ENCODE results near the gene KRT12.

Gene KRT12

DNA sequence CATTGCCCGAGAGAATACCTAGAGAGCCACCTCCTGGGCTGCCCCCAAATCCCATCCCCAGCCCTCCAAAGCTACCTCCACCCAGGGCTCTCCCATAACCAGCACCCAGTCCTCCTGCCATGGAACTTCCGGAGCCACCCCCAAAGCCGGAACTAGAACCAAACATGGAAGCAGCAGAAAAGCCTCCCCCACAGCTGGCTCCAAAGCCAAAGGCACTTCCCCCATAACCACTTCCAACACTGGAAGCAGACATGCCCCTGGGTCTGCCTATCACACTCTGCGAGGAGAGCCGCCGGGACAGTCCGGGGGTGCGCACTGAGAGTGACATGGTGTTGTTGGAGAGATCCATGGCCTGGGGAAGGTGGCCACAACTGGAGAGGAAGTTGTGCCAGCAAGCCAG lies at the start of gene KRT12:
Gene KRT12, minus strand, starts transcription at position 386 of the 400 bp plus-strand sequence. Its CDS starts 37 bp downstream, at position 349.
- H3K4me3 ChIP-seq (ENCODE audit: low read length): no peak within 1 kb of the TSS
- peaks cover 6% of the 10 kb centered on the region for H3K4me1 ChIP-seq (ENCODE audit: control insufficient read depth, insufficient read depth, low read length)
- H3K36me3 ChIP-seq (ENCODE audit: control insufficient read depth, insufficient read depth, low read length): no peaks in the 10 kb centered on the region
- H3K9ac ChIP-seq (ENCODE audit: low read length): no peak within 1 kb of the TSS
- no peaks in the 10 kb centered on the region for H3K9me3 ChIP-seq (ENCODE audit: control insufficient read depth, low read length)
- H3K27me3 ChIP-seq (ENCODE audit: control insufficient read depth, insufficient read depth, low read length): no peaks in the 10 kb centered on the region

- no peaks in the 10 kb centered on the region for H3K4me1 ChIP-seq (ENCODE audit: control insufficient read depth, insufficient read depth, low read length)
- H3K9ac ChIP-seq (ENCODE audit: low read length): no peak overlapping the region
- H3K36me3 ChIP-seq (ENCODE audit: control insufficient read depth, insufficient read depth, low read length): no peaks in the 10 kb centered on the region
- no peaks in the 10 kb centered on the region for H3K9me3 ChIP-seq (ENCODE audit: control insufficient read depth, low read length)
- no peak overlapping the region for H3K4me3 ChIP-seq (ENCODE audit: low read length)
- no peaks in the 10 kb centered on the region for H3K27me3 ChIP-seq (ENCODE audit: control insufficient read depth, insufficient read depth, low read length)
Measured at GRCh38 chr17:40916366-40916765, 49.3 kb upstream of the KRT12 start.

GRCh38 chr17:40915721-40916256 lies 48.8 kb upstream of the KRT12 start:
- Histone ChIP-seq H3K27me3 (ENCODE audit: control insufficient read depth, insufficient read depth, low read length) (no peaks in the 10 kb centered on the region), H3K9ac (ENCODE audit: low read length) (no peak overlapping the region), H3K4me1 (ENCODE audit: control insufficient read depth, insufficient read depth, low read length) (no peaks in the 10 kb centered on the region), H3K9me3 (ENCODE audit: control insufficient read depth, low read length) (no peaks in the 10 kb centered on the region), H3K36me3 (ENCODE audit: control insufficient read depth, insufficient read depth, low read length) (no peaks in the 10 kb centered on the region), H3K4me3 (ENCODE audit: low read length) (no peak overlapping the region)

- Histone ChIP-seq H3K27me3 (ENCODE audit: control insufficient read depth, insufficient read depth, low read length) (no peaks in the 10 kb centered on the region), H3K4me3 (ENCODE audit: low read length) (no peak overlapping the region), H3K9ac (ENCODE audit: low read length) (no peak overlapping the region), H3K4me1 (ENCODE audit: control insufficient read depth, insufficient read depth, low read length) (no peaks in the 10 kb centered on the region), H3K9me3 (ENCODE audit: control insufficient read depth, low read length) (no peaks in the 10 kb centered on the region), H3K36me3 (ENCODE audit: control insufficient read depth, insufficient read depth, low read length) (no peaks in the 10 kb centered on the region)
Measured at GRCh38 chr17:40915199-40915661, 48.2 kb upstream of the KRT12 start.

GRCh38 chr17:40914075-40914855 lies 47.2 kb upstream of the KRT12 start:
- Histone ChIP-seq H3K9ac (ENCODE audit: low read length) (no peak overlapping the region), H3K4me1 (ENCODE audit: control insufficient read depth, insufficient read depth, low read length) (peaks cover 8% of the 10 kb centered on the region), H3K9me3 (ENCODE audit: control insufficient read depth, low read length) (no peaks in the 10 kb centered on the region), H3K4me3 (ENCODE audit: low read length) (no peak overlapping the region), H3K27me3 (ENCODE audit: control insufficient read depth, insufficient read depth, low read length) (no peaks in the 10 kb centered on the region), H3K36me3 (ENCODE audit: control insufficient read depth, insufficient read depth, low read length) (no peaks in the 10 kb centered on the region)

DNA sequence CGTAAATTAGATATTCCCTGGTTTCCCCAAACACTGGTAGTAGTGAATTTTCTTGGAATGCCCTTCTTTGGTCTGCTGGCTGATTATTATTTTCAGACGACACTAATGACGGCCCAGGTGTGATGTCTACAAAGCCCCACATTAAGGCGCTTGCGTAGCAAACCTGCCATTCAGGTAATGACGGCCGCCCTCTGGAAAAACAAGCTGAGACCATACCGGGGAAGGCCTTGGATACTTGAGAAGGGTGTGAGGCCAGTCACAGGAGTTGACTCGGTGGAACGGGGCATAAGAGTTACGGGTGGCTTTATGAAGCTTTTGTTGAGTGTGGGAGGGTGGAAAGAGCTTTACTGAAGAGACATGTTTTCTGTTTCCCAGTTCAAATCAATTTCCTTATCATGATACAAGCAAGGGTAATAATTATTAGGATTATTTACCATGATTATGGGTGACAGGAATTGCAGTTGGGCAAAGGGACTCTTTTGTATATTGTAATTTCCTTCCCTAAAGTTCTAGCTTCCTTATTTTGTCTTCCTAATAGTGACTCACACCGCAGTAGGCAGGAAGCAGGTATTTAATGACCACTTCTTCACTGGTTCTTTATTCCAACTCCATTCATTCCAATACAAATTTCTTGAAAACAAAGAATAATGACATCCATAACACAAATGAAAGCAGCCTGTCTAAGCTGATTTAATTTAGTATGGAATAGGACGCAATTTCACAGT lies 45.6 kb upstream of the KRT12 start:
- Histone ChIP-seq H3K27me3 (ENCODE audit: control insufficient read depth, insufficient read depth, low read length) (no peaks in the 10 kb centered on the region), H3K9me3 (ENCODE audit: control insufficient read depth, low read length) (no peaks in the 10 kb centered on the region), H3K4me1 (ENCODE audit: control insufficient read depth, insufficient read depth, low read length) (peaks cover 8% of the 10 kb centered on the region), H3K9ac (ENCODE audit: low read length) (no peak overlapping the region), H3K4me3 (ENCODE audit: low read length) (no peak overlapping the region), H3K36me3 (ENCODE audit: control insufficient read depth, insufficient read depth, low read length) (no peaks in the 10 kb centered on the region)

GRCh38 chr17:40910441-40910841 lies 43.4 kb upstream of the KRT12 start:
- Histone ChIP-seq H3K36me3 (ENCODE audit: control insufficient read depth, insufficient read depth, low read length) (no peaks in the 10 kb centered on the region), H3K4me3 (ENCODE audit: low read length) (no peak overlapping the region), H3K4me1 (ENCODE audit: control insufficient read depth, insufficient read depth, low read length) (peaks cover 8% of the 10 kb centered on the region), H3K9me3 (ENCODE audit: control insufficient read depth, low read length) (no peaks in the 10 kb centered on the region), H3K27me3 (ENCODE audit: control insufficient read depth, insufficient read depth, low read length) (no peaks in the 10 kb centered on the region), H3K9ac (ENCODE audit: low read length) (no peak overlapping the region)

- Histone ChIP-seq H3K4me3 (ENCODE audit: low read length) (no peak overlapping the region), H3K36me3 (ENCODE audit: control insufficient read depth, insufficient read depth, low read length) (no peaks in the 10 kb centered on the region), H3K9ac (ENCODE audit: low read length) (no peak overlapping the region), H3K4me1 (ENCODE audit: control insufficient read depth, insufficient read depth, low read length) (peaks cover 14% of the 10 kb centered on the region), H3K9me3 (ENCODE audit: control insufficient read depth, low read length) (no peaks in the 10 kb centered on the region), H3K27me3 (ENCODE audit: control insufficient read depth, insufficient read depth, low read length) (no peaks in the 10 kb centered on the region)
Measured at GRCh38 chr17:40909755-40910154, 42.7 kb upstream of the KRT12 start.

GRCh38 chr17:40909351-40909750 lies 42.3 kb upstream of the KRT12 start:
- Histone ChIP-seq H3K9ac (ENCODE audit: low read length) (no peak overlapping the region), H3K4me3 (ENCODE audit: low read length) (no peak overlapping the region), H3K27me3 (ENCODE audit: control insufficient read depth, insufficient read depth, low read length) (no peaks in the 10 kb centered on the region), H3K9me3 (ENCODE audit: control insufficient read depth, low read length) (no peaks in the 10 kb centered on the region), H3K4me1 (ENCODE audit: control insufficient read depth, insufficient read depth, low read length) (peaks cover 18% of the 10 kb centered on the region), H3K36me3 (ENCODE audit: control insufficient read depth, insufficient read depth, low read length) (no peaks in the 10 kb centered on the region)

DNA sequence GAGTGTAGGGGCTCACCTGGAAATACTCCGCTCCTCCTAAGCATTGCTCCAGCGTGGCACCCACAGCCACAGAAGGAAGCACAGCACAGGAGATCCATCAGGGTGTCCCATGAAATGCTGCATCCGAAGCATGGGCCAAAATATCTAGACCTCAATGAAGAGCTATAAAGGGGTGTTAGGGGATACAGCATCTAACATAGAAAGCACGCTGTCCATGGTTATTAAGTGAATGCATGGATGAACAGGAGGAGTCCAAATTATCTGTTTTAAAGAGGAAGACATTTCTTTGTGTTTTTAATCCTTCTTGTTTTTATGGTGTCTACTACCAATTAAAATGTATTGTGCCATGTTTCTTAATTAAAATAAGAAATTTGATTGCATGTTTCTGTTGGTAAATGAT lies 39.6 kb upstream of the KRT12 start:
- H3K4me3 ChIP-seq (ENCODE audit: low read length): no peak overlapping the region
- H3K36me3 ChIP-seq (ENCODE audit: control insufficient read depth, insufficient read depth, low read length): no peaks in the 10 kb centered on the region
- H3K27me3 ChIP-seq (ENCODE audit: control insufficient read depth, insufficient read depth, low read length): no peaks in the 10 kb centered on the region
- no peaks in the 10 kb centered on the region for H3K9me3 ChIP-seq (ENCODE audit: control insufficient read depth, low read length)
- no peak overlapping the region for H3K9ac ChIP-seq (ENCODE audit: low read length)
- H3K4me1 ChIP-seq (ENCODE audit: control insufficient read depth, insufficient read depth, low read length): peaks cover 31% of the 10 kb centered on the region

GRCh38 chr17:40905370-40905769 lies 38.3 kb upstream of the KRT12 start:
- no peaks in the 10 kb centered on the region for H3K27me3 ChIP-seq (ENCODE audit: control insufficient read depth, insufficient read depth, low read length)
- no peak overlapping the region for H3K9ac ChIP-seq (ENCODE audit: low read length)
- H3K36me3 ChIP-seq (ENCODE audit: control insufficient read depth, insufficient read depth, low read length): no peaks in the 10 kb centered on the region
- peaks cover 41% of the 10 kb centered on the region for H3K4me1 ChIP-seq (ENCODE audit: control insufficient read depth, insufficient read depth, low read length)
- H3K9me3 ChIP-seq (ENCODE audit: control insufficient read depth, low read length): no peaks in the 10 kb centered on the region
- no peak overlapping the region for H3K4me3 ChIP-seq (ENCODE audit: low read length)

Measured in mucosa of stomach (tissue), 1 donor.